ENCODE data around the gene EFHD1. TPM values are rescaled to one million over a fixed set of nuclear protein-coding genes. Genes with fewer than 3 reads are reported as not detected.

EFHD1 gene
- total and polyA plus RNA-seq, 7 donors: 6.6 to 20.7 (median 10.0) TPM

- intact Hi-C loops (cut with DNase I): no loop called here
- Histone ChIP-seq H3K27ac (peak overlapping the region; percentile 54), H3K9me3 (no peaks in the 10 kb centered on the region), H3K4me3 (no peak overlapping the region), H3K27me3 (ENCODE audit: insufficient read depth in 3 of 3, low read length in 2 of 3) (no peaks in the 10 kb centered on the region), H3K4me1 (peaks cover 24% of the 10 kb centered on the region), H3K36me3 (ENCODE audit: insufficient read depth in 1 of 2, low read depth in 1 of 2) (peaks cover 0 to 18% of the 10 kb centered on the region in 2 donors)
- ATAC-seq (peak in 1 of 4 donors; percentile 1), DNase-seq (no peak)
- no peak for TF ChIP-seq CTCF (IDR thresholded peaks at IDR 0.05)
- 84 to 89% (median 86%) methylated on average over 8 of the region's 8 CpGs for WGBS, 3 donors
These were observed 45.4 kb upstream of the EFHD1 start for GRCh38 chr2:232588031-232588430.

- Histone ChIP-seq H3K27ac (peak overlapping the region; percentile 54), H3K4me1 (peaks cover 33% of the 10 kb centered on the region), H3K27me3 (ENCODE audit: insufficient read depth in 3 of 3, low read length in 2 of 3) (no peaks in the 10 kb centered on the region), H3K36me3 (ENCODE audit: insufficient read depth in 1 of 2, low read depth in 1 of 2) (peaks cover 0 to 9% of the 10 kb centered on the region in 2 donors), H3K9me3 (no peaks in the 10 kb centered on the region), H3K4me3 (no peak overlapping the region)
- ATAC-seq: peak; percentile 28 to 67 (median 54)
- intact Hi-C loops (cut with DNase I): no loop called here
- DNase-seq: peak; percentile 43 to 66
- 40 to 58% (median 46%) methylated on average over 18 of the region's 18 CpGs for WGBS, 3 donors
- no peak for TF ChIP-seq CTCF (IDR thresholded peaks at IDR 0.05)
These were observed 44.5 kb upstream of the EFHD1 start for GRCh38 chr2:232588680-232589585.

GRCh38 chr2:232592772-232593395 is 40.5 kb upstream of the EFHD1 start:
- Histone ChIP-seq H3K4me1 (peaks cover 32% of the 10 kb centered on the region), H3K27me3 (ENCODE audit: insufficient read depth in 3 of 3, low read length in 2 of 3) (no peaks in the 10 kb centered on the region), H3K4me3 (peak overlapping the region; percentile 13), H3K27ac (peak overlapping the region; percentile 82), H3K36me3 (ENCODE audit: insufficient read depth in 1 of 2, low read depth in 1 of 2) (no peaks in the 10 kb centered on the region), H3K9me3 (no peaks in the 10 kb centered on the region)
- DNase-seq (no peak), ATAC-seq (peak; percentile 77 to 88 (median 84))
- WGBS, 3 donors: 73 to 85% (median 76%) methylated on average over 3 of the region's 3 CpGs
- TF ChIP-seq CTCF (IDR thresholded peaks at IDR 0.05): peak; percentile 28
- intact Hi-C loops (cut with DNase I): no loop called here

GRCh38 chr2:232593982-232594381 is 39.4 kb upstream of the EFHD1 start:
- ATAC-seq: no peak
- TF ChIP-seq CTCF (IDR thresholded peaks at IDR 0.05): no peak
- Histone ChIP-seq H3K36me3 (ENCODE audit: insufficient read depth in 1 of 2, low read depth in 1 of 2) (no peaks in the 10 kb centered on the region), H3K4me3 (no peak overlapping the region), H3K27me3 (ENCODE audit: insufficient read depth in 3 of 3, low read length in 2 of 3) (no peaks in the 10 kb centered on the region), H3K4me1 (peaks cover 26% of the 10 kb centered on the region), H3K9me3 (no peaks in the 10 kb centered on the region), H3K27ac (peak overlapping the region; percentile 82)
- WGBS, 3 donors: 77 to 89% (median 84%) methylated on average over 7 of the region's 7 CpGs
- intact Hi-C loops (cut with DNase I): no loop called here
- no peak for DNase-seq
